Measurements from ENCODE around the gene CLDN6. TPM values are rescaled to one million over a fixed set of nuclear protein-coding genes. Genes with fewer than 3 reads are reported as not detected.
A peak's percentile ranks its signal among the peaks of the same experiment; 100 is the strongest.

Gene CLDN6
- total and polyA plus RNA-seq, 2 of the 13 experiments (the other 11 are each of a cell fraction or from before 2014, with no cell fraction given) = 5.9 to 7.6 TPM

DNA sequence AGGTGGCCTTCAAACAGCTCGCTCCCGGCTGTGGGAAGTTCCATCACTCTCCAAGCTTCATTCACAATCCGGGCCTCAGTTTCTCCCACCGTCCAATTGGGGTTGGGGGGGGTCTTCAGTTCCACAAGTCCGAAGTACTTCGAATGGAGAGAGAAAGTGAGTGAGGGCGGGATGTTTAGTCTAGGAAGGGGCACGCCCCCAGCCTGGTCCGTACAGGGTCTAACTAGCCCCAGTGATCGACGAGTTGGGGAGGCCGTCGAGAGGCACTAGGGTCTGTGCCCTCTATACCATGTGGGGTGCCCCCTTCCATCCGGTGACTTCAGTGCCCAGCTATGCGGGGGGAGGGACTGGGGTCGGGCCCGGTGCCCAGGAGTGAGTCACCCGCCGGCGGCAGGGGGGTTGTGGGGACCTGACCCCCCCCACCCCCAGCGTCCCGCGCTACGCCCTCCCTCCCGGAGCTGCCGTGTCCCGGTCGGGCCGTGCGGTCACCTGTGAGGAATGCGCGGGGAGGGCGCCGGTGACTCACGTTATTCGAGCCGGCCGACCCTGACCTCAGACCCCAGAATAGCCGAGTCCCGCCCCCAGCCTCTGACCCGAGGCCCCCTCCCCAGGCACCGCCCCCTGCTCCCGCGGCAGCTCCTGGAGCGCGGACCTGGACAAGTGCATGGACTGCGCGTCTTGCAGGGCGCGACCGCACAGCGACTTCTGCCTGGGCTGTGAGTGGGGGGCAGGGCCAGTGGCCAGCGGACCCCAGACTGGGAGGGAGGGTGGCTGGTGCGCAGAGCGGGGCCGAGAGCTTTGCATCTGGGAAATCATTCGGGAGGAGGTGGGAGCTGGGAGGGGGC is 2.8 kb upstream of the CLDN6 start (continued):
- TF ChIP-seq, protein P1, sequence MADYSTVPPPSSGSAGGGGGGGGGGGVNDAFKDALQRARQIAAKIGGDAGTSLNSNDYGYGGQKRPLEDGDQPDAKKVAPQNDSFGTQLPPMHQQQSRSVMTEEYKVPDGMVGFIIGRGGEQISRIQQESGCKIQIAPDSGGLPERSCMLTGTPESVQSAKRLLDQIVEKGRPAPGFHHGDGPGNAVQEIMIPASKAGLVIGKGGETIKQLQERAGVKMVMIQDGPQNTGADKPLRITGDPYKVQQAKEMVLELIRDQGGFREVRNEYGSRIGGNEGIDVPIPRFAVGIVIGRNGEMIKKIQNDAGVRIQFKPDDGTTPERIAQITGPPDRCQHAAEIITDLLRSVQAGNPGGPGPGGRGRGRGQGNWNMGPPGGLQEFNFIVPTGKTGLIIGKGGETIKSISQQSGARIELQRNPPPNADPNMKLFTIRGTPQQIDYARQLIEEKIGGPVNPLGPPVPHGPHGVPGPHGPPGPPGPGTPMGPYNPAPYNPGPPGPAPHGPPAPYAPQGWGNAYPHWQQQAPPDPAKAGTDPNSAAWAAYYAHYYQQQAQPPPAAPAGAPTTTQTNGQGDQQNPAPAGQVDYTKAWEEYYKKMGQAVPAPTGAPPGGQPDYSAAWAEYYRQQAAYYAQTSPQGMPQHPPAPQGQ (CRISPR knock-in tag; IDR thresholded peaks at IDR 0.05; ENCODE audit: borderline replicate concordance) = no peak
- TF ChIP-seq MBD4 (IDR thresholded peaks at IDR 0.05; ENCODE audit: borderline replicate concordance, low read length) = no peak
- TF ChIP-seq, protein P2, sequence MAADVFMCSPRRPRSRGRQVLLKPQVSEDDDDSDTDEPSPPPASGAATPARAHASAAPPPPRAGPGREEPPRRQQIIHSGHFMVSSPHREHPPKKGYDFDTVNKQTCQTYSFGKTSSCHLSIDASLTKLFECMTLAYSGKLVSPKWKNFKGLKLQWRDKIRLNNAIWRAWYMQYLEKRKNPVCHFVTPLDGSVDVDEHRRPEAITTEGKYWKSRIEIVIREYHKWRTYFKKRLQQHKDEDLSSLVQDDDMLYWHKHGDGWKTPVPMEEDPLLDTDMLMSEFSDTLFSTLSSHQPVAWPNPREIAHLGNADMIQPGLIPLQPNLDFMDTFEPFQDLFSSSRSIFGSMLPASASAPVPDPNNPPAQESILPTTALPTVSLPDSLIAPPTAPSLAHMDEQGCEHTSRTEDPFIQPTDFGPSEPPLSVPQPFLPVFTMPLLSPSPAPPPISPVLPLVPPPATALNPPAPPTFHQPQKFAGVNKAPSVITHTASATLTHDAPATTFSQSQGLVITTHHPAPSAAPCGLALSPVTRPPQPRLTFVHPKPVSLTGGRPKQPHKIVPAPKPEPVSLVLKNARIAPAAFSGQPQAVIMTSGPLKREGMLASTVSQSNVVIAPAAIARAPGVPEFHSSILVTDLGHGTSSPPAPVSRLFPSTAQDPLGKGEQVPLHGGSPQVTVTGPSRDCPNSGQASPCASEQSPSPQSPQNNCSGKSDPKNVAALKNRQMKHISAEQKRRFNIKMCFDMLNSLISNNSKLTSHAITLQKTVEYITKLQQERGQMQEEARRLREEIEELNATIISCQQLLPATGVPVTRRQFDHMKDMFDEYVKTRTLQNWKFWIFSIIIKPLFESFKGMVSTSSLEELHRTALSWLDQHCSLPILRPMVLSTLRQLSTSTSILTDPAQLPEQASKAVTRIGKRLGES (CRISPR knock-in tag; IDR thresholded peaks at IDR 0.05; ENCODE audit: borderline replicate concordance) = no peak
- no peak; the same call in 1 of the 2 replicates for TF ChIP-seq ZNF230 (CRISPR knock-in tag; IDR thresholded peaks at IDR 0.05)
- TF ChIP-seq, protein P3, sequence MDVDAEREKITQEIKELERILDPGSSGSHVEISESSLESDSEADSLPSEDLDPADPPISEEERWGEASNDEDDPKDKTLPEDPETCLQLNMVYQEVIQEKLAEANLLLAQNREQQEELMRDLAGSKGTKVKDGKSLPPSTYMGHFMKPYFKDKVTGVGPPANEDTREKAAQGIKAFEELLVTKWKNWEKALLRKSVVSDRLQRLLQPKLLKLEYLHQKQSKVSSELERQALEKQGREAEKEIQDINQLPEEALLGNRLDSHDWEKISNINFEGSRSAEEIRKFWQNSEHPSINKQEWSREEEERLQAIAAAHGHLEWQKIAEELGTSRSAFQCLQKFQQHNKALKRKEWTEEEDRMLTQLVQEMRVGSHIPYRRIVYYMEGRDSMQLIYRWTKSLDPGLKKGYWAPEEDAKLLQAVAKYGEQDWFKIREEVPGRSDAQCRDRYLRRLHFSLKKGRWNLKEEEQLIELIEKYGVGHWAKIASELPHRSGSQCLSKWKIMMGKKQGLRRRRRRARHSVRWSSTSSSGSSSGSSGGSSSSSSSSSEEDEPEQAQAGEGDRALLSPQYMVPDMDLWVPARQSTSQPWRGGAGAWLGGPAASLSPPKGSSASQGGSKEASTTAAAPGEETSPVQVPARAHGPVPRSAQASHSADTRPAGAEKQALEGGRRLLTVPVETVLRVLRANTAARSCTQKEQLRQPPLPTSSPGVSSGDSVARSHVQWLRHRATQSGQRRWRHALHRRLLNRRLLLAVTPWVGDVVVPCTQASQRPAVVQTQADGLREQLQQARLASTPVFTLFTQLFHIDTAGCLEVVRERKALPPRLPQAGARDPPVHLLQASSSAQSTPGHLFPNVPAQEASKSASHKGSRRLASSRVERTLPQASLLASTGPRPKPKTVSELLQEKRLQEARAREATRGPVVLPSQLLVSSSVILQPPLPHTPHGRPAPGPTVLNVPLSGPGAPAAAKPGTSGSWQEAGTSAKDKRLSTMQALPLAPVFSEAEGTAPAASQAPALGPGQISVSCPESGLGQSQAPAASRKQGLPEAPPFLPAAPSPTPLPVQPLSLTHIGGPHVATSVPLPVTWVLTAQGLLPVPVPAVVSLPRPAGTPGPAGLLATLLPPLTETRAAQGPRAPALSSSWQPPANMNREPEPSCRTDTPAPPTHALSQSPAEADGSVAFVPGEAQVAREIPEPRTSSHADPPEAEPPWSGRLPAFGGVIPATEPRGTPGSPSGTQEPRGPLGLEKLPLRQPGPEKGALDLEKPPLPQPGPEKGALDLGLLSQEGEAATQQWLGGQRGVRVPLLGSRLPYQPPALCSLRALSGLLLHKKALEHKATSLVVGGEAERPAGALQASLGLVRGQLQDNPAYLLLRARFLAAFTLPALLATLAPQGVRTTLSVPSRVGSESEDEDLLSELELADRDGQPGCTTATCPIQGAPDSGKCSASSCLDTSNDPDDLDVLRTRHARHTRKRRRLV (CRISPR knock-in tag; IDR thresholded peaks at IDR 0.05) = no peak
- TF ChIP-seq KLF12 (CRISPR knock-in tag; IDR thresholded peaks at IDR 0.05; ENCODE audit: borderline replicate concordance) = peak; percentile 67
- 0 out of 2 replicates have a peak, but pooled peaks have one; percentile 56 for TF ChIP-seq FOXA3 (CRISPR knock-in tag; IDR thresholded peaks at IDR 0.05)
- no peak for TF ChIP-seq KLF13 (CRISPR knock-in tag; IDR thresholded peaks at IDR 0.05)
- no peak for TF ChIP-seq IRX3 (CRISPR knock-in tag; IDR thresholded peaks at IDR 0.05; ENCODE audit: borderline replicate concordance, low read depth)
- TF ChIP-seq, protein P4, sequence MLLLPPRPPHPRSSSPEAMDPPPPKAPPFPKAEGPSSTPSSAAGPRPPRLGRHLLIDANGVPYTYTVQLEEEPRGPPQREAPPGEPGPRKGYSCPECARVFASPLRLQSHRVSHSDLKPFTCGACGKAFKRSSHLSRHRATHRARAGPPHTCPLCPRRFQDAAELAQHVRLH (CRISPR knock-in tag; IDR thresholded peaks at IDR 0.05; ENCODE audit: borderline replicate concordance, low read depth) = no peak; the same call in 1 of the 2 replicates
- peak; percentile 64; the same call in 1 of the 2 replicates for TF ChIP-seq DMAP1 (CRISPR knock-in tag; IDR thresholded peaks at IDR 0.05)
- TF ChIP-seq CCDC6 (CRISPR knock-in tag; IDR thresholded peaks at IDR 0.05) = peak; percentile 87
- TF ChIP-seq, protein P5, sequence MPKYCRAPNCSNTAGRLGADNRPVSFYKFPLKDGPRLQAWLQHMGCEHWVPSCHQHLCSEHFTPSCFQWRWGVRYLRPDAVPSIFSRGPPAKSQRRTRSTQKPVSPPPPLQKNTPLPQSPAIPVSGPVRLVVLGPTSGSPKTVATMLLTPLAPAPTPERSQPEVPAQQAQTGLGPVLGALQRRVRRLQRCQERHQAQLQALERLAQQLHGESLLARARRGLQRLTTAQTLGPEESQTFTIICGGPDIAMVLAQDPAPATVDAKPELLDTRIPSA (CRISPR knock-in tag; IDR thresholded peaks at IDR 0.05; ENCODE audit: borderline replicate concordance) = no peak
- TF ChIP-seq AHR (CRISPR knock-in tag; IDR thresholded peaks at IDR 0.05) = peak; percentile 26; the same call in 1 of the 2 replicates
- 0 out of 2 replicates have a peak, but pooled peaks have one; percentile 19 for TF ChIP-seq MEIS1 (CRISPR knock-in tag; IDR thresholded peaks at IDR 0.05; ENCODE audit: borderline replicate concordance)
- no peak for TF ChIP-seq ZNF468 (CRISPR knock-in tag; IDR thresholded peaks at IDR 0.05)
- TF ChIP-seq MIER2 (CRISPR knock-in tag; IDR thresholded peaks at IDR 0.05) = no peak
- no peak for TF ChIP-seq ZNF724P (CRISPR knock-in tag; IDR thresholded peaks at IDR 0.05; ENCODE audit: borderline replicate concordance)
